GM19397 (cell line): ENCODE data around the gene BRD2.

Experiments used
- ATAC-seq: cut with Tn5 transposase; IDR thresholded peaks from one replicate; pipeline ENCODE4 v1.9.1; 2021; ENCODE audit warnings: mild to moderate bottlenecking, moderate library complexity; ENCODE audit not compliant: unreplicated experiment

BRD2 gene

GRCh38 chr6:32984622-32985389 is 16.4 kb downstream of the BRD2 start:
- ATAC-seq = peak; percentile 69

- ATAC-seq = no peak
These were observed 21.0 kb downstream of the BRD2 start for GRCh38 chr6:32989368-32989767.

- no peak for ATAC-seq
These were observed 23.6 kb downstream of the BRD2 start for GRCh38 chr6:32991972-32992371.

- no peak for ATAC-seq
These were observed 25.1 kb downstream of the BRD2 start for GRCh38 chr6:32993363-32993973.

GRCh38 chr6:32995448-32995847 is 27.1 kb downstream of the BRD2 start:
- no peak for ATAC-seq

GRCh38 chr6:33000055-33000454 is 31.7 kb downstream of the BRD2 start:
- ATAC-seq = no peak

- no peak for ATAC-seq
These were observed 33.3 kb downstream of the BRD2 start for GRCh38 chr6:33001685-33002084.

GRCh38 chr6:33004940-33005339 is 36.5 kb downstream of the BRD2 start:
- no peak for ATAC-seq

- no peak for ATAC-seq
These were observed 39.5 kb downstream of the BRD2 start for GRCh38 chr6:33007831-33008400.

GRCh38 chr6:33008944-33009861 is 40.8 kb downstream of the BRD2 start, which contains the start of gene HLA-DOA:
TSS of gene HLA-DOA (minus strand) at chr6:33009591.
- ATAC-seq = peak; percentile 84

- ATAC-seq = no peak
These were observed 42.0 kb downstream of the BRD2 start for GRCh38 chr6:33010356-33010755.

GRCh38 chr6:33013608-33014007 is 45.2 kb downstream of the BRD2 start:
- ATAC-seq = no peak

GRCh38 chr6:33014841-33015634 is 46.6 kb downstream of the BRD2 start:
- no peak for ATAC-seq

GRCh38 chr6:33015798-33016197 is 47.4 kb downstream of the BRD2 start:
- no peak for ATAC-seq

- ATAC-seq = no peak
These were observed 48.6 kb downstream of the BRD2 start for GRCh38 chr6:33017018-33017417.

- no peak for ATAC-seq
These were observed 49.4 kb downstream of the BRD2 start for GRCh38 chr6:33017694-33018353.

- no peak for ATAC-seq
These were observed 50.0 kb downstream of the BRD2 start for GRCh38 chr6:33018418-33018817.

GRCh38 chr6:33018904-33019303 is 50.5 kb downstream of the BRD2 start:
- ATAC-seq = peak; percentile 71

- peak; percentile 10 for ATAC-seq
These were observed 51.0 kb downstream of the BRD2 start for GRCh38 chr6:33019372-33019771.

- ATAC-seq = no peak
These were observed 53.5 kb downstream of the BRD2 start for GRCh38 chr6:33021917-33022316.
